HG03575 (cell line): ENCODE data around the gene IFI6.

ENCODE experiments used
- ATAC-seq: cut with Tn5 transposase; IDR thresholded peaks from one replicate; pipeline ENCODE4 v1.9.1; 2021; ENCODE audit not compliant: unreplicated experiment, insufficient number of reproducible peaks, low FRiP score; ENCODE audit errors: extremely low read depth

Gene IFI6

GRCh38 chr1:27617420-27617819 is 54.6 kb downstream of the IFI6 start:
- no peak for ATAC-seq

GRCh38 chr1:27616441-27616840 is 55.6 kb downstream of the IFI6 start:
- no peak for ATAC-seq
